ENCODE results near the gene ALLC.

Gene ALLC

DNA sequence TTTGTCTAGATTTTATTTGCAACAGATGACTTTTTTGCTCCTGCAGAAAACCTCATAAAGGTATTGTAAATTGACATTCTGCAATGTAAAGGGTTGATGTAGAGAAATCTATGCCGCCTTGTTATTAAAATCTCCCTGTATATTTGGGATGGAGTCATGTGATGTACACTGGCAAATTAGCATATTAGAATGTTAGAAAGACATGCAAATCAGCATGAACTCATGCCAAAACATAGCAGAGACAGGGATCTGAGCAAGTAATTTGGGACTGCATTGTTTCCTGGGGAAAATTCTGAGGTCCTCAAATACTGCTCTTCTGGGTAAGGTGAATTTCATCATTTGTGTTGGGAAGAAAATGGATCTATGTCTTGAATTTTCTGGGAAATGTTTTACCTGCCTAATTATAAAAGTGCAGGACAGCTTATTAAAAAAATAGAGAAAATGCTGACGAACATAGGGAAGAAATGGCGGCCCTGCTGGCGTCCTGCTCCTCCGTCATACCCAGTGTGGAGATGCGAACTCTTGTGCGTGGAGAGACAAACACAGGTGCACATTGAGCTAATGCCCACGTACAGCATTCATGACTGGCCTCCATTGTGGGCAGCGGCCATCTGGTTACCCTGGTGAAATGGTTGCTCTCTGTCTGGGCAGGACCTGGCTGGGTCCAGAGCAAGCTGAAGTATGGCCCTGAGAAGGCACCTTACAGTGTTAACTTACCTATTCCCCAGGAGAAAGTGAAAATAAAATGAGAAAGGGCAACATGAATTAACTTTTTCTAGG is 16.3 kb downstream of the ALLC start:
- no peak for TF ChIP-seq FOXP2 (optimal IDR thresholded peaks at IDR 0.05; ENCODE audit: borderline replicate concordance, extremely low read depth, extremely low read length, insufficient read depth)

DNA sequence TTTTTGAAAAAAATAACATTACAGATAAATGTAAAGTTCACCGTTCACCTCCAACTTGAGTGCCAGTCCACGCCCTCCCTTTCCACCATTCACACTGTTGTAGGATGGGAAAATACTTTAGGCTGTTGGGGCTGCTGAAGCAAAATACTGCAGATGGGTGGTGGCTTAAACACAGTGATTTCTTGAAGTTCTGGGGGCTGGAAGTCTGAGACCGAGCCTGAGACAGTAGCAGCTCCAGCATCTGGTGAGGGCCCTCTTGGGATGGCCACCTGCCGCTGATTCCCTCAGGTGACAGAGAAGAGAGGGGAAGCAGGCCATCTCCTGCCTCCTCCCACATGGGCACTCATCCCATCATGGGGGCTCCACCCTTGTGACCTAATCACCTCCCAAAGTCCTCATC is 17.7 kb downstream of the ALLC start:
- TF ChIP-seq, protein P1, sequence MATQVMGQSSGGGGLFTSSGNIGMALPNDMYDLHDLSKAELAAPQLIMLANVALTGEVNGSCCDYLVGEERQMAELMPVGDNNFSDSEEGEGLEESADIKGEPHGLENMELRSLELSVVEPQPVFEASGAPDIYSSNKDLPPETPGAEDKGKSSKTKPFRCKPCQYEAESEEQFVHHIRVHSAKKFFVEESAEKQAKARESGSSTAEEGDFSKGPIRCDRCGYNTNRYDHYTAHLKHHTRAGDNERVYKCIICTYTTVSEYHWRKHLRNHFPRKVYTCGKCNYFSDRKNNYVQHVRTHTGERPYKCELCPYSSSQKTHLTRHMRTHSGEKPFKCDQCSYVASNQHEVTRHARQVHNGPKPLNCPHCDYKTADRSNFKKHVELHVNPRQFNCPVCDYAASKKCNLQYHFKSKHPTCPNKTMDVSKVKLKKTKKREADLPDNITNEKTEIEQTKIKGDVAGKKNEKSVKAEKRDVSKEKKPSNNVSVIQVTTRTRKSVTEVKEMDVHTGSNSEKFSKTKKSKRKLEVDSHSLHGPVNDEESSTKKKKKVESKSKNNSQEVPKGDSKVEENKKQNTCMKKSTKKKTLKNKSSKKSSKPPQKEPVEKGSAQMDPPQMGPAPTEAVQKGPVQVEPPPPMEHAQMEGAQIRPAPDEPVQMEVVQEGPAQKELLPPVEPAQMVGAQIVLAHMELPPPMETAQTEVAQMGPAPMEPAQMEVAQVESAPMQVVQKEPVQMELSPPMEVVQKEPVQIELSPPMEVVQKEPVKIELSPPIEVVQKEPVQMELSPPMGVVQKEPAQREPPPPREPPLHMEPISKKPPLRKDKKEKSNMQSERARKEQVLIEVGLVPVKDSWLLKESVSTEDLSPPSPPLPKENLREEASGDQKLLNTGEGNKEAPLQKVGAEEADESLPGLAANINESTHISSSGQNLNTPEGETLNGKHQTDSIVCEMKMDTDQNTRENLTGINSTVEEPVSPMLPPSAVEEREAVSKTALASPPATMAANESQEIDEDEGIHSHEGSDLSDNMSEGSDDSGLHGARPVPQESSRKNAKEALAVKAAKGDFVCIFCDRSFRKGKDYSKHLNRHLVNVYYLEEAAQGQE (IDR thresholded peaks at IDR 0.05; ENCODE audit: insufficient read depth in 1 of 2, low read depth in 2 of 2, low read length in 2 of 2): no peak
- TF ChIP-seq TAF1 (IDR thresholded peaks at IDR 0.05; ENCODE audit: borderline replicate concordance, insufficient read depth, low read length) (no peak), POLR2AphosphoS5 (IDR thresholded peaks at IDR 0.05; ENCODE audit: low read depth, low read length) (no peak), SIN3A (IDR thresholded peaks at IDR 0.05; ENCODE audit: borderline replicate concordance, insufficient read depth, low read length) (no peak), FOXP2 (optimal IDR thresholded peaks at IDR 0.05; ENCODE audit: borderline replicate concordance, extremely low read depth, extremely low read length, insufficient read depth) (no peak)

DNA sequence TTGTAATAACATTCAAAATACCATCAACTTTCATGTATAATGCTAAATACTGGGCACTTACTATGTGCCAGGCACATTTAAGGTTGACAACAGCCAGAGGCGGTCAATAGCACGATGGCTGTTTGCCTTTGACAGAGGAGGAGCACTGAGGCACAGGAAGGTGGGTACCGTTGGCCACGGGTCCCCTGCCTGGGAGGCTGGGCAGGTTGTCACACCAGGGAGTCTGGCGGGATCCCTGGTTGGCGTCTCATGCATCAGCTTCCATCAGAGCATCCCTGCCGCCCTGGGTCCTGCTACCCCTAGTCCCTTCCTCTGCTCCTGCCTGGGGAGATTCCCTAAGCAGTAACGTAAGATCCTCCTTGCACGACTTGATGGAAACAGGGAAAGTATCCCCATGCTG is 19.4 kb downstream of the ALLC start:
- TF ChIP-seq SIN3A (IDR thresholded peaks at IDR 0.05; ENCODE audit: borderline replicate concordance, insufficient read depth, low read length) (no peak), TAF1 (IDR thresholded peaks at IDR 0.05; ENCODE audit: borderline replicate concordance, insufficient read depth, low read length) (no peak), FOXP2 (optimal IDR thresholded peaks at IDR 0.05; ENCODE audit: borderline replicate concordance, extremely low read depth, extremely low read length, insufficient read depth) (no peak), POLR2AphosphoS5 (IDR thresholded peaks at IDR 0.05; ENCODE audit: low read depth, low read length) (no peak)
- TF ChIP-seq, protein P1 (IDR thresholded peaks at IDR 0.05; ENCODE audit: insufficient read depth in 1 of 2, low read depth in 2 of 2, low read length in 2 of 2): no peak

DNA sequence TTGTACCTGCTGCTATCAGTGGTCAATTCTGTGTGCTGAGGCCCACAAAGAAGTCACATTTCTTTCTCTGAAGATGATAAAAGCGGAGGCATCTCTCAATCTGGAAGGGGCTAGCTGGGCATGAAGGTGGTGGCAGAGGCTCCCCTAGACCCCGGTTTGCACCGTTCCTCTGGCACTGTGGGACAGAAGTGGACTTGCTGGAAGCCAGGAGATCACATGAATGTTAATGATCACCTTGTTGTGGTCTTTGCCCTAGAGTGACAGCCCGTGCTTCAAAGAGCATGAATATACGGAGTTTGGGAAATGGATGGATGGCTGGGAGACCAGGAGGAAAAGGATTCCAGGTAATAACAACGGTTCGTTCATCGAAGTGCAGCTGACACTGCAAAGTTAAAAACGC is 20.2 kb downstream of the ALLC start:
- TF ChIP-seq TAF1 (IDR thresholded peaks at IDR 0.05; ENCODE audit: borderline replicate concordance, insufficient read depth, low read length) (no peak), FOXP2 (optimal IDR thresholded peaks at IDR 0.05; ENCODE audit: borderline replicate concordance, extremely low read depth, extremely low read length, insufficient read depth) (no peak), SIN3A (IDR thresholded peaks at IDR 0.05; ENCODE audit: borderline replicate concordance, insufficient read depth, low read length) (no peak), POLR2AphosphoS5 (IDR thresholded peaks at IDR 0.05; ENCODE audit: low read depth, low read length) (no peak)
- TF ChIP-seq, protein P1 (IDR thresholded peaks at IDR 0.05; ENCODE audit: insufficient read depth in 1 of 2, low read depth in 2 of 2, low read length in 2 of 2): no peak

DNA sequence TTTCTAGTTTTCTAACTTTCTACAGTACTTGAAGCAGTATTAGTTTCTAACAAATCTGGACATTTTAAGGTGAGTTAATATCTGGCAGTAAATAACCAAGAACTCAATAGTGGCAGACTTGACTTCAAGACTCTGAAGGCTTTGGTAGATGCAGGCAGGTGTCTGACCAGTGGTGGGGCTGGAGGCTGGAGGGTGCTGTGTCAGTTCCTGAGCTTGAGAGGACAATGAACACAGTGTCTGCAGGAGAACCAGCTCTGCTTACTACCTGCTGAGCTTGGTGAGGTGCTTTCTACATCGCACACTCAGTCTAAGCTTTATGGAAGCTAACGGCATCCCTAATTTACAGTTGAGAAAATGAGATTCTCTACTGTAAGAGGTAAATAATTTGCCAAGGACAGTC is 21.2 kb downstream of the ALLC start:
- no peak for TF ChIP-seq SIN3A (IDR thresholded peaks at IDR 0.05; ENCODE audit: borderline replicate concordance, insufficient read depth, low read length)
- TF ChIP-seq, protein P1 (IDR thresholded peaks at IDR 0.05; ENCODE audit: insufficient read depth in 1 of 2, low read depth in 2 of 2, low read length in 2 of 2): no peak
- no peak for TF ChIP-seq POLR2AphosphoS5 (IDR thresholded peaks at IDR 0.05; ENCODE audit: low read depth, low read length)
- no peak for TF ChIP-seq FOXP2 (optimal IDR thresholded peaks at IDR 0.05; ENCODE audit: borderline replicate concordance, extremely low read depth, extremely low read length, insufficient read depth)
- no peak for TF ChIP-seq TAF1 (IDR thresholded peaks at IDR 0.05; ENCODE audit: borderline replicate concordance, insufficient read depth, low read length)
